OCI-M2 (cell line): Measurements from ENCODE around the gene PRR35.

Experiments
- DNase-seq: peaks from one replicate; lab custom pipeline; 2025; ENCODE audit not compliant: unreplicated experiment; lab: John Stamatoyannopoulos, UW

PRR35 gene

DNA sequence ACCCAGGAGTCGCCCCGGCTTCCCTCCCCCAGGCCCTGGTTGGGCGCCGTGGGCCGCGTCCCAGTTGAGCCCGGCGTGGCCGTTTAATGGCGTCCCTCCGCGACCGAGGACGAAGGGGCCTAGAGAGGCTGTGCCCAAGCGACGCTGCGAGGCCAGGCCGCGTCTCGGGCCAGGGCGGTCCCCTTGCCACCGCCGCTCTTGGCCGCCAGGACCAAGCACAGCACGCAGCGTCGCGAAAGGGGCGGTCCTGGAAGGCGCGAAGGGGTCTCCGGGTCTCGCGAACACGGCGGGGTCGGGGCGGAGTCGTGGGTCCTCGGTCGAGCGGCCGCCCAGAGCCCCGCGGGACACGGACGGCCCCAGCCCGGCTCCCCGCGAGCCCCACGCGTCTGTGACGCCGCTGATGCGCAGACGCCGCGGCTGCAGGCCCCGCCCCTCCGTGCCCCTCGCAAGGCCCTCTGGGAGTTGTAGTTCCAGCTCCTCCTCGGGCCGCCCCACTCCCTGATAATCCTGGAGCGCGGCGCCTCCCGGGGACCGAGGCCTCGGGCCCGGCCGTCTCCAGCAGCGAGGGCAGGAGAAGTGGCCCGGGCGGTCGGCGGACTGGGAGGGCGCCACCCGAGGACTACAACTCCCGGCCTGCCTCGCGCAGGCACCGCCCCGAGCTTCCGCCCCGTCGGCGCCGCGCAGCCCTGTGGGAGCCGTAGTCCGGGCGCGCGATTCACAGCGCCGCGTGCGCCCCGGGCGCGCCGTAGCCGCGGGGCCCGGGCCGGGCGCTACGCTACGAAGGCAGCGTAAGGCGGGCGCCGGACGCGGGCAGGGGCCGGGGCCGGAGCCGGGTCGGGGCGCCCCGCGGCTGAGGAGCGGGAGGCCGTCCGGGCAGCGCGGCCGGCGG, 32.9 kb upstream of the PRR35 start, which contains the start of gene CAPN15:
TSS of gene CAPN15 (plus strand) at position 698 of the 889 bp plus-strand sequence. CDS start 19,127 bp downstream, outside the sequence.
- DNase-seq, result no peak

DNA sequence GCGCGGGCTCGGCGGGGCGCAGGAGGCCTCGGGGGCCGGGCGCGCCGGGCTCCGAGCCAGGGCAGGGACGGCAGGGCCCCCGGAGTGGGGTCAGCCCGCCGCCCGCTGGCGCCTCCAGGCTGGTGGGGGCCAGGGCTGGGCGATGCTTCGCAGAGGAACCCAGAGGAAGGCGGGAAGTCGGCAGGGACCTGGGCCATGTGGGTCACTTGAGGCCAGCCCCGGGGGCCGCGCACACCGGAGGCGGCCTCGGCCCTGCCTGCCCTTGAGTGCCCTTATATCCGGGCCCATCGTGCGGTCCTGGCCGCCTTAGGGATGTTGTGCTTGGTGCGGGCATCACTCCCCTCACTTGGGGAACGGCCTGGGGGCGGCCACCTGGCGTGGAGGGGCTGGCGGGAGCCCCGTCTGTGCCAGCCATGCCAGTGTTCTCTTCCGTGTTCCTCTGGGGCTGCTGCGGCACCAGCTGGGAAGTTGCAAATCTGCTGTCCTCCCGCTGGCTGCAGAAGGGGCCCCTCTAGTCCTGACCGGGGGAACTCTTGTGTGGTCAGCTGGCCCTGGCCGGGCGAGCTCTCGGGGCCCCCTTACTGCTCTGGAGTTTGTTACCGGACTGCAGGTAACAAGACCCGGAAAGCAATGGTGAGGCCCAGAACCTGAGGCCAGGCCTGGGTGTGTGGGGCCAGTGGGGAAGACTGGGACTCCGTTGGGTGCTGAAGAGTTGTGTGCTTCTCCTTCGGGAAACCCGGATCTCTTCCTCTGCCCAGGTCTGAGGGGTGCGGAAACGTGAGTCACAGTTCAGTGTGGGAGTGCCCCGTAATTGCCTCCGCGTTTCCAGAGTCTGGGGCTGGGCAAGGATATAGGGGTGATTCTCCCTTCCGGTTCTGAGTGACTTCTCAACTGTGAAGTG, 31.8 kb upstream of the PRR35 start:
- DNase-seq, result no peak

DNA sequence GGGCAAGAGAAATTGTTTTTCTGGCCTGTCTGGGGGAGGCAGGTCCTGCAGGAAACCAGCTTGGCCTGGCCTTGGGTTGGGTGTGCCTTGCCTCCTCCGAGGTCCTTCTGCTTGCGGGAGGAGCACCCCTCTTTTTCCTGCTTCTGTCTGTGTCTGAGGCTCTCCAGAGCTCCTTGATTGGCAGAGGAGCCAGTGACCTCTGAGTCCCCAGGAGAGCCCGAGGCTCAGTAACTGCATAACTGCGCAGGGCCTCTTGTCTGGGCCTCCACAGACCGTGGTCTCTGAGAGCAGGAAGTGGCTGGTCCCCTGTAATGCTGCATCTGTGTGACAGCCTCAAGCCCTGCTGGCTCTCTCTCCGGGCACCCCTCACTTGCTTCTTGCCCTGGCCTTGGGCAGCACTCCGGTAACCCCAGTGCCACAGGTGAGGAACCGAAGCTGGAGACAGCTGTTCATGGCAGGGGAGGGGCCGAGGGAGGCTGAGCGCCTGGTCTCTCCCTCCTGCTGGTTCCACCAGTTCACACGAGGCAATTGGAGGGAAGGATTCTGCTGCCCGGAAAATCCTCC, 31.1 kb upstream of the PRR35 start:
- DNase-seq, result no peak

DNA sequence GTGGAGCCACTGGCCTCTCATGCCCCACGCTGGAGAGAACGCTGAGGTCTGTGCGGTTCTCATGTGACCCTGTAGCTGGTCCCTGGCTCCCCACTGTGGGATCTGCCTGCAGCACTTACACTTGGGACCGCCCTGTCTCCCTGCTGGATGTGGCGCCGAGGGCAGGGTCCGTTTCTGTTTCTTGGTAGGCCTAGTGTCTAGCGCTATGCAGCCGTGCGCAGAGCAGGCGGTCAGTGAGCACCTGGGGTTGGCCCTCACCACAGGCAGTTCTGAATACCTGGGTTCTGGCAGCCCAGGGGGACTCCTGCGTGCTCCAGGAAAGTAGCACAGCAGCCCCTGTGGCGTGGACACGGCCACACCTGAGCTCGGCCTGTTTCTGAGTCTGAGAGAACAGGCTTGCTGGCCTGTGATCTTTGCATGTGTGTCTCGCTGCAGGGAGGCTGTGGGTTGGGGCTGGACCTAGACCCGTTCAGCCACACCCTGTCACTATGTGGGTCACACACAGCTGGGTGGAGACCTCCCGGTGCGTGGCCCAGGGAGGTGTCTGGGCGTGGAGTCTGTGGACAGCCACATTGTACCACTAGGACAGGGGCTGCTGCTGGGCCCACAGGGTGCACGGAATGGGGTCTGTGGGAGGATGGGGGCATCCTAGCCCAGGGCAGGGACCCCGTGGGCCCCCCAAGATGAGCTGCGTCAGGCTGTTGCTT, 29.9 kb upstream of the PRR35 start:
- no peak for DNase-seq

DNA sequence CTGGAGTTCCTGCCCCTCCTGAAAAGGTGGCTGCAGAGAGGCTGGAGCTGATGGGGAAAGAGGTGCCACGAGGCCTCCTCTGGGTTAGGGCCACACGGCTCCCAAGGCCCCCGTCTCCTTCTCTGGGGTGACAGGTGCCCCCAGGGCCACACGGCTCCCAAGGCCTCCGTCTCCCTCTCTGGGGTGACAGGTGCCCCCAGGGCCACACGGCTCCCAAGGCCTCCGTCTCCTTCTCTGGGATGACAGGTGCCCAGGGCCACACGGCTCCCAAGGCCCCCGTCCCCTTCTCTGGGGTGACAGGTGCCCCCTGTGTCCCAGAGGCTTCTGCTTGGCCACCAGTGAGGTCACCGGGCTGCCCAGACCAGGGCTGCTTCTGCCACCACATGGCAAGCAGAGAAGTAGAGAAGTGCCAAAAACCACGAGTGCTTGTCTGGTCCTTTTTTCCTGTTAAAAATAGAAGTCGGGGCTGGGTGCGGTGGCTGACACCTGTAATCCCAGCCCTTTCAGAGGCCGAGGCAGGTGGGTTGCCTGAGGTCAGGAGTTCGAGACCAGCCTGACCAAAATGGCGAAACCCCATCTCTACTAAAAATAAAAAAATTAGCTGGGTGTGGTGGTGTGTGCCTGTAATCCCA, 28.6 kb upstream of the PRR35 start:
- no peak for DNase-seq

DNA sequence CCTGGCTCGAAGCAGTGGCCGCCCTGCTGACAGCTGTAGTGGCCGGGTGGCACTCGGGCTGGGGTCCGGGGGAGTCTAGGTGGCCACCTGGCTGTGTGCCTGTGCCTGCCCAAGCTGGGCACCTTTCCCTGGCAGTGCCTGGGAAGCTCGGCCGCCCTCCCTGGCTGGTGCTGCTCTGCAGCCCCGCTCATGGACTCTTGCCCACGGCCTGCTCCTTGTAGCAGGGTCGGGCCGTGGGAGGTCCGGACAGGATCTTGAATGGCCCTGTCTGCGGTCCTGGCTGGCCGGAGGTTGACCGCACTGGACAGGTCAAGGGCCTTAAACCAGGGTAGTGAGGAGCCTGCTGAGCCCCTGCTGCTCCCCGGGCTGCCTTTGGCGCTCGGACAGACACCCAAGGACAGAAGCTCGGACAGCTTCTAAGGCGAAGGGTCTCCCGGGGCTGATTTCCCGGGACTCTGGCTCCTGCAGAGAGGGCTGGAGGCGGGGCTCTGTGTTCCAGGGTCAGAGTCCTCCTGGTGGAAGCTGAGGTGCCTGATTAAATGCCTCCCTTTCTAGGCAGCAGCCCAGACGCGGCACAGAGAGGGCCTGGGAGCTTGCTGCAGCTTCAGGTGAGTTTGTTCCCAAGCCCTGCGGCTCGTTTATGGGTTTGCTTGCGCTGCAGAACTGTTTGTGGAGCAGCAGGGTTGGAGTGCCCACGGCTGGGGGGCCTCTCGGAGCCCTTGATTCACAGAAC, 26.6 kb upstream of the PRR35 start:
- no peak for DNase-seq

DNA sequence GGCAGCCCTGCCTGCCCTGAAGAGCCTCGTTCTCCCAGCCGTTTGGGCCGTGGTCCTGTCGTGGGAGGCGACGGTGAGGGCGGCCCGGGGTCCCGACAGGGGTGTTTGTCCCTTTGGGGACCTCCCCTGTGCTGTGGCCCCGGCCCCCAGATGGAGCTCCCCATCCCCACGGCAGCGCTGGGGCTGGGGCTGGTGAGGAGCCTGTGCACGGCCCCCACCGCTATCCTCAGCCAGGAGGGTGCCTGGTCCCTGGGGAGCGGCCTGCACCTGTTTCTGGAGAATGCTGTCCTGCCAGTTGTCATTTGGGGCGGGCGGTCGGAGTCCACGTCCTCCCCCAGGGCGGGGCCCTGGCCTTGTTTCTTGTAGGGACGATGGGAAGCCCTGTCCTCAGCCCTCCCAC, 26.1 kb upstream of the PRR35 start:
- DNase-seq, result no peak

DNA sequence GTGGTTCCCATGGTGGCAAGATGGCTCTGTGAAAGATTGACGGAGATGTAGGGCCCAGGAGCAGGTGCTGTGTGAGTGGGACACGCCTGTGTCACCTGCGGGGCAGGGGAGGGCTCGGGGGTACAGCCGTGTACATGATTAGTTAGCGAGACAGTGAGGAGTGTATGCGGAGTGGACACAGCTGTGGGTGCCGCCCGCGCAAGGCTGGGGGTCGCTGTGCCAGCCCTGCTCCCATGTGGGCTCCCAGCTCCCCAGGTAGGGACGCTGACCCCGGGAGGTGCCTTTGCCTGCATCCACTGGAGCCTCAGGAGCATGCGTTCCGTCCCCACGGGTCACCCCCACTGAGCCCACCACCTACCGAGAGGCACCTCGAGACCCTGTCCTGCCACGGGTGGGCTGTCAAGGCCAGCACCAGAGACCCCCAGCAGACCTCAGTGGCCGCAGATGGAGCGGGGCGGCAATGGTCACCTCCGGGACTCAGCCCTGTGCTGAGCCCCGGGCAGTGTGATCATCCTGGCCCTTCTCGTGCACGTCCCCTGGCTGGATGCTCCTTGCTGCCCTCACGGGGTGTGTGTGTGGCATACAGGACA, 25.2 kb upstream of the PRR35 start:
- no peak for DNase-seq

DNA sequence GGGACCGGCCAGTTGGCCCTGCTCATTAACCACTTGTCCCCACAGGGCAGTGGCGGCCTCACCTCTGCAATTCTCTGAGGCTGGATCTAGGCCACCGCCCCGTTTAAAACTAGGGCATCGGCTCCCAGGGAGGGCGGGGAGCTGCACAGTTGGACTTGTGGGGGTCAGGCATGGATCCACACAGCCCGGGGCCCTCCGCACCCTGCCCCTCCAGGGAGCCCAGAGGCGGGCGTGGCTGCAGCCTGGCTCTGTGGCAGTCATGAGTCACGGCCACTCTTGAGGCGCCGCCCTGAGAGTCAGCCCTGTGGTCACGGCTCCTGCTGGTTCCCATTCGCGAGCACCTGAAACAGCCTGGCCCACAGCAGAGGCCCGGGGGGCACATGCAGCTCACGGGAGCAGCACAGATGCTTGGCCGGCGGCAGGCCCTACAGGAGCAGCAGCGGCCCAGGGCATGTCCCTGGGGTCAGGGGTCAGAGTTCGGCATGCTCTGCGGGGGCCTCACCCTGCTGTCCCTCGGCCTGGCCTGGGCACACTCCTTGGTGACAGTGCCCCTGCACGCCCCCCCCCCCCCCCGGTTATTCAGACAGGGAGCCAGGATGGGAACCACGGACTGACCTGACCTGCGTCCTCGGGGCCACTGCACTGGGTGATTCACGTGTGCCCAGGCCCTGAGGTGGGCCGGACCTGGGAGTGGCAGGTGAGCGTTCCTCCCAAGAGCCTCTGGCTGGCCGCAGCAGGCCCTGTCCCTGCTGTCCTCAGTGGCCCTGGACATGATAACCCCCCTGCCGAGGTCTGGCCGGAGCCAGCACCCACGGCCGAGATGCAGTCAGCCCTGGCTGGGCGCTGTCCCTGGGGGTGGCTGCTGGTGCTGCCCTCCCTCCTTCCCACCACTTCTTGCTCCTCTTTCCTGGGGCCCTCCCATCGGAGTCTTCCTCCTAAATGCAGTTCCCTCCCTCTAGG, 24.5 kb upstream of the PRR35 start:
- DNase-seq, result no peak

DNA sequence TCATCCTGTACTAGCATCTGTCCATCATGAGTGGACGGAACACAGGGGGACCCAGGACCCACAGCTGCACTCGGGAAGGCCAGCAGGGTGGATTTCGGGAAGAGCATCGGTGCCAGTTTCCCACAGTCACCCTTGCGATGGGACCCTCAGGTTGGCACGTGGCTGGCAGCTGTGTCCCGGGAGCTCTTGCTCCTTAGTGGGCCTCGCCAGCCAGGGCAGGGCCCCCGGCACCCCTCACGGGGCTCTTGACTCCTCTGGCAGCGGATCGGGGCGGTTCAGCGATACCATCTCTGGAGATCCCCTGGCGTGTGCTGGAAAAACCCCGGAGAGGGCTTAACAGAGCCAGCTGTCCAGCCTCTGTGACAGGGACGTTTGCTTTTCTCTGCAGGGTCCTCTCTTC, 23.4 kb upstream of the PRR35 start:
- no peak for DNase-seq

DNA sequence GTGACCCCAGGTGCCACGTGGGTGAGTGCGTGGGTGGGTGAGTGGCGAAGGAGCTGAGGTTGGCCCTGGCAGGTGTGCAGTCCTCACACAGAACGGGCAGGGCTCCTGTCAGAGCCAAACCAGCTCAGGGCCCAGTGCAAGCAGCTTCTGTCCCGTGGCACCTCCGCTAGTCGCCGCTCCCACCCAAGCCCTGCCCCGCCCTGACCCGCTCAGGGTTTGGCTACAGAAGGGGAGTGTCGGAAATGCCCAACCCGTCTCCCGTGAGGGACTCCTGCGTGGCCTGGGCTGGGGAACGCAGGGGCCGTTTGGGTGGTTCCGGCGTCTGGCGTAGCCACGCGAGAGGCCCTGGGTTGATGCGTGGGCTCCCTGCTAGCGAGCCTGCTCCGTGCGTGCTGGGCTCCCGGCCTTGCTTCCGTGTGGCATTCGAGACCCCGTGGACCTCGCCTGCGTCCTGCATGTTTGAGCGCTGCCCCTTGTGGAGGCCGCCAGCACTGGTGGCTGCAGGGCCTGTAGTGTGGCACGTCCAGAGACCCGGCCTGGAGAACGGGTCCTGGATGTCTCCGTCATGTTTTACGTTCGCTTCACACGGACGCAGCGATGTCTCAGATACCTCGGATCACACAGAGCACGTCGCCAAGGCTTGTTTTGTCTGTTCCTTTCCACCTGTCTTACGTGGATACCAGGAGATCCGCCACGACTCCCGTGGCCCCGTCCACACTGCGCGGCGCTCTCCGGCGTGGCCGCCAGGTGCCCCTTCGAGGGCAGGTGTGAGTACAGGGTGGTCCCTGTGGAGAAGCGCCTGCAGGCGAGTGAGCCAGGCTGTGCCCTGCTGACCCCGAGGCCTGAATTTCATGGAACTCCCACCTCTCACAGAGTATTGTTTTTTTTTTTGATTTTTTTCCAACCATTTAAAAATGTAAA, 22.5 kb upstream of the PRR35 start:
- no peak for DNase-seq

DNA sequence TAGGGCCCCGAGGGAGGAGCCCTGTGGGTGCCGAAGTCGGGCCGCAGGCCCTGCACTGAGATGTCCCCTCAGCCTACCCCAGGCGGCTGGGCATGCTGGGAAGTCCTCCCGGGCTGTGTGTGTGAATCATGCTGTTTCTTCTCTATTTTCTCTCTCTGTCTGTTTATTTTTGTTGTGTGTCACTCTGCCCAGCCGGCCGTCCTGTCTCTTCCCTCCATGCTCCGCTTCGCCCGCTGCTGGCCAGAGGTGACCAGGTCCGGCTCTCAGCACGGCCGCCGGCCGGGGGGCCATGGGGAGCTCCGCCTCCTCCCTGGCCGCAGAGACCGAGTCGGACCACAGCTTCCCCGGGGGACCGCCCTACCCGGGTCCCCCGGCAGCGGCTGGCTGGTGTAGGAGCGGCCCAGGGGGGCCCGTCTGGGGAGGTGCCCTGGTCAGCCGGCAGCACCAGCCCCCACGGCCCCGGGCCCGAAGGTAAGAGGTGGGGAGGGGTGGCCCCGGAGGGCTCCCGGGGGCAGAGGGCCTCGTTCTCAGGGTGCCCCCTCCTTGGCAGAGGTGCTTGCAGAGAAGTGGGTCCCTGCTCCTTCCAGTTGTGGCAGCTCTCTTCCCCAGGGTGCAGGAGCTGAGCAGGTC, 20.2 kb upstream of the PRR35 start:
- DNase-seq, result no peak

DNA sequence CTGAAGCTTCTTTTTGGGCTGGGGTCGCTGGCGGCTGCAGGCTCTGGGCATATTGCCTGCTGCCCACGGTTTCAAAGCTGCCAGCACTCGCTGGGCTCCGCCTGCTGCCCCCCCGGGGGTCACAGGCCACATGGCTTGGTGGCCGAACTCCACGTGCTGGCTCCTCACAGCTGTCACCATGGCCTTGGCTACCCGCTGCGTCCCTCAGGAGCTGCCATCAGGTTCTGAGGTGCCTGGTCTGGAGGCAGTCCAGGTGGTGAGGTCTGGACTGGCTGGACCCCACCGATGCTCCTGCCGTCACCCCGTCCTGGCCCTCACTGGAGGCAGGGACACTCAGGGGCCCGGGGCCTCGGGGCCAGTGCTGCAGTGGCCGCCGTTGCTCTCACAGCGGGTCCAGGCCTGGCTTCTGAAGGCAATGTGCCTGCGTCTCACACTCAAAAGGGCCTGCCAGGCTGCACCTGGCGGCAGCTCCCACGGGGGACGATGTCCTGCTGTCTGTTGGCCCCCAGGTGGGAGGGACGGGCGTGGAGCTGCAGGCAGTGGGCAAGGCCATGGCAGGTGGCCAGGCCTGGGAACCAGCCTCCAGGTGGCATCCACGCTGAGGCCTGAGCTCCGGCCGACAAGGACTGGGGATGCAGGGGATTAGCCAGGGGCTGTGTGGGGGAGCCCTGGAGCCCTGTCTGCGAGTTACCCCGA, 19.4 kb upstream of the PRR35 start:
- no peak for DNase-seq

DNA sequence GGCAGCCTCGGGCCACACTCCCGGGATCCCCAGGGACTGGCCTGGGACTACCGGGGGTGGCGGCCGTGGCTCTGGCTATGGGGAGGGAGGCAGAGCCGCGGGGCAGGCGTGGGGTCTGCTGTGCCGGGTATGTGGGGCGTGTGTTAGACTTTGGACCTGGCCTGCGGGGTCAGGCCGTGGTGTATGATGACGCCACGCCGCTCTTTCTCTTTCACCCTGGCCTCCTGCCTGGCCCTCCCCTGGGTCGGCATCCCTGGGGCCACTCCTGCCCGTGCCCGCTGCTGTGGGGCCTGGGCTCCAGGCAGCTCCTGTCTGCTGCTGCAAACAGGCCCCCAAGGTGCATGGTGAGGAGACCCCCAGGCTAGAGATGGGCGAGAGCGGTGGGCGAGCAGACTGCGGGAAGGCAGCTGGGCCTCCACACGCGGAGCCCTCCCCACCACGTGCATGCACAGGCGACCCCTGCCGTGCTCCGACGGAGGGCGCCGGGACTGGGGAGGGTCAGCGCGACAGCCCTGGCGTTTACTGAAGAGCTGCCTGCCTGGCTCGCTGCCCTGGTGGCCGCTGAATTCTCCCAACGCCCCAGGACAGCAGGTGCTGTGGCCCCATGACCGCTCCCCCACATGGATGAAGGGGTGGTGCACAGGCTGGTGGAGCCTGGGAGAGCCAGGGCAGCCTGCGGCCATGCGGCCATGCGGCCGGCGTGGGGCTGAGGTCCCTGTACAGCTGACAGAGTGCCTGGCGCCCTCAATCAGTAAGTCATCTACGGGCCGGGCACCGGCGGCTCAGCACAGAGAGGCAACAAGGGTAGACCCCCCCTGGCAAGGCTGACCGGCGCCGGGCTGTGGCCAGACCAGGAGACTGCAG, 16.7 kb upstream of the PRR35 start:
- DNase-seq, result no peak

DNA sequence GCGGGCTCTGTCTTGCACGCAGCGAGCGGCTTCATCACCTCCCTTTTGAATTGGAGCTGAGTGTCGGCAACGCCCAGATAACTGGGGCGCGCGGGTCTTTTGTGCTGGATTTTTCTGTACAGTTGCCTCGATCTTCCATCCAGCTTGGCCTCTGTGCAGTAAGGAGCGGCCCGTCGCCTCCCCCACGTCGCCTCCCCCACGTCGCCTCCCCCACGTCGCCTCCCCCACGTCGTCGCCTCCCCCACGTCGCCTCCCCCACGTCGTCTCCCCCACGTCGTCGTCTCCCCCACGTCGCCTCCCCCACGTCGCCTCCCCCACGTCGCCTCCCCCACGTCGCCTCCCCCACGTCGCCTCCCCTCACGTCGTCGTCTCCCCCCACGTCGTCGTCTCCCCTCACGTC, 15.7 kb upstream of the PRR35 start:
- DNase-seq, result no peak
